Jurkat, Clone E6-1 (cell line): ENCODE results near the gene PDE6D.
"Not testable (repeated sequence)": the region's sequence is repeated elsewhere in the genome, so short reads cannot be mapped to it uniquely, and the experiment has no call there.

Experiments used
- DNase-seq: peaks from one replicate; pipeline ENCODE4 v3.0.0-alpha.2; 2011; ENCODE audit warnings: low read depth, low spot score
- H3K4me3 ChIP-seq: 2 replicates; pipeline ENCODE4 v1.5.1; 2011; ENCODE audit warnings: mild to moderate bottlenecking, low read length, control low read depth, moderate library complexity

The PDE6D gene

DNA sequence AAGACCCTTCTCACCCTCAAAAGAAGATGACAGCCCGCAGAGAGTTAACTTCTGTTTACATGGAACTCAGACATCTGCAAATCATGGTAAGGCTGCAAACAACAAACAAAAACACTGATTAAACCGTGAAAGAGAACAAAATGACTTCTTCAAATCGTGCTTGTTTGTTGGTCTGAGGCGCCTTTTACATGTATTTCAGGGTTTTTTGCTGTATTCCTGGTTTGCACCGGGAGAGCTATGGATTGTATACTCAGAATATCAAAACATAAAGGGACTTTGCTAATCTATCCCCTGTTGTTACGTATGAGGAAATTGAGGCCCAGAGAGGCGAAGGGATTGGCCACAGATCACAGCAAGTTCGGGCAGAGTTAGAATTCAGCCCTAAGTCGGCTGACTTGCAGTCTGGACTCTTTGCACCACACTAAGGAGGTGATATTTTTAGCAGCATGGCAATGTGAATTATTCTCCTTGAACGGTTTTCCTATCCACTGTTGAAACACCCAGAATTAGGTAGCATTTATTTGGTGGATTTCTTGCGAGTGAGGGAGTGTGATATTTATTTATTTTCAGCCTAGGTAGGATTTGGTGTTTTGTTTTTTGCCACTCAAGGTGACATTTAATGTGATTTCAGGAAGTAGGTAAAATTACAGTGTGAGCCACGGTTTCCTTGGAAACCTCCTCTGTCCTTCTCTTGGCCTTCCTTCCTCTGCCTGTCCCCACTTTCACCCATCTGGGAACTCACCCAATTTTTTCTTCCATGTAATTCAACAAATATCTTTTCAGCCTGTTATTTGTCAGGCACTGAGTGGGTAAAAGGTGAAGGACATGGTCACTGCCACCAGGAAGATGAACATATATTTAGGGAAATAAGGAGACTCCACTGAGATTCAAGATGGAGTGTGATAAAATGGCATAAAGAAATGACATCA lies 980 bp upstream of the PDE6D start:
- DNase-seq: peak; percentile 46
- H3K4me3 ChIP-seq: peak overlapping the region; percentile 79

DNA sequence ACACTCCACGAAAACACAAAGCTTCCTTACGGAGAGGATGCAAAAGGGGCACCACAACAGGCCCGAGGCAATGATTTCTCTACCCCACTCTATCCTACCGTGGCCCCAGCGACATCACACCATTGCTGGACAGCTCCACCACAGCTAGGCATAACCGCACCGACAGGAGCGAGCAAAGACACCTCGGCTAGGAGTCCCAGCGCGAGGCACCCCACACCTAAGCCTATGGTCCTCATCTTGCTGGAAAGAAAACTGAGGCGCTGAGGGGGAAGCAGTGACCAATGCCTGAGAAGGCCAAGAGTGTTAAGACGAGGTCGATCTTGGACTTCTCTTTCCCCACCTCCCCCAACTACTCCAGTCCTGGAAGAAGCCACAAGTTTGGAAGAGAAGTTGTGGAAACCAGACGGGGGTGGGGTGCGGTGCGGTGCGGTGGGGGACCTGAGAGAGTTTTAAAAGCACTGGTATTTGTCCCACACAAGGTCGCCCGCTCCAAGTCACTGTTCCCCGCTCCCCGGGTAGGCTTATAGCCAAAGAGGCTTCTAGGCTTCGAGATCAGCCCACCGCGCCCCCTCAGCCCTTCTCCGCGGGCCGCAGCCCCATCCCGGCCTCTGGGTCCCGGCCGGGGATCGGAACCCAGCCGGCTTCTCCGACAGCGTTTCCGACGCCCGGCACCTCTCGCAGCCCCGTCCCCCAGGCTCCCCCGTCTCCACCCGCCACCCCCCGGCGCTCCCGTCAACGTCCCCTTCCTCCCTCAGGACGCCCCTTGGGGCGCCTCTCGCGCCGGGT lies 766 bp downstream of the PDE6D start:
- no peak for DNase-seq
- H3K4me3 ChIP-seq: peak overlapping the region; percentile 79

DNA sequence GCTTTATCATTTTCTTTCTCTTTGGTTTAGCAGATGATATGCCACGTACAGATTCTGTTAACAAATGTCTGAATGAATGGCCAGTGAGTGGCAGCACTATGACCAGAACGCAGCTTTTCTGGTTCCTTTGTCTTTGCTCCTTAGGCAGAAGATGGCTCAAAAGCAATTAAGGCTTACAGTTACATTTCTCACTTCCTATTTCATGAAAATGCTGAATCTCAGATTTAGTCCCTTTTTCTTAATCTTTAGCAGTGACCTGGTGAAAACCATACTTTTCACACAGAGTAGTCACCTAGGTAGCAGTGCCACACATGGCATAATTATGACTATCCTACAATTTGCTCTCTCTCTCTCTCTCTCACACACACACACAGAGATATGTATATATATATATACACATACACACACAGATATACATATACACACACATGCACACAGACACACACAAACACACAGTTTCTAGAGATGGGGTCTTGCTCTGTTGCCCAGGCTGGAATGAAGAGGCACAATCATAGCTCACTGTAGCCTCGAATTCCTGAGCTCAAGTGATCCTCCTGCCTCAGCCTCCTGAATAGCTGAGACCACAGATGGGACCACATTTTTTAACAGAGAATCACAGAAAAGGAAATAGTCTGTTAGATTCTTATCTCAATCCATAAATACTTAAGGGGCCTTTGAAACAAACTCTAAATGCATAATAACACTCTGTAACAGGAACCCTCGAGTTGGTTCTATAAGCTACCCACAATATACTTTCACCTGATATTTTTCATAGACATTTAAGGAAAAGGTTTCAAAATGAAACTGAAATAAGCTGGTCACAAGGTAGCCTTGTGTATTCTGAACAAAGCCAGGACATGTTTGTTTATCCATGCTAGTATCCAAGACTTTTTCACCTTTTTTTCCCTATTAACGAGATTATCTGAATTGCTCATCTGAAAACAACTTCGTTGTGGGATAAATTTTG lies 11.6 kb downstream of the PDE6D start:
- no peak overlapping the region for H3K4me3 ChIP-seq
- DNase-seq: no peak

DNA sequence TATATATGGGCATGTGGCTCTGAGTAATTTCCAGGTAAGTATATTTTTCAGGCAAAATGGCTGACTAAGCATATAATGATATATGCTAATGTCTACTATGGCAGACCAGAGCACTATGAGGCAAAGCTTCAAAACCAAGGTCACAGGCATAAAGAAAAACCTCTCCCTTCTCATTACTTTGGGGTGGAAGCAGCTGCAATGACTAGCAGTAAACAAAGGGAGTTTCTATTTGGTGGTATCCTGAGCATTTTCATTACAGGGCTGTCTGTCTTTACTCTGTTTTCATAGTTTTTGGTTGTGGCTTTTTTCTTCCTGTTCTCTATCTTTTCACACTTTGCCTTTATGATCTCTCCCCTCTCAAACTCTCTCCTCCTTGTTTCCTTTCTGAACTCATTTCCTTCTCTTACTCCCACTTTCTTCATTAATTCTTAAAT lies 15.6 kb downstream of the PDE6D start:
- no peak overlapping the region for H3K4me3 ChIP-seq
- peak; percentile 67 for DNase-seq

DNA sequence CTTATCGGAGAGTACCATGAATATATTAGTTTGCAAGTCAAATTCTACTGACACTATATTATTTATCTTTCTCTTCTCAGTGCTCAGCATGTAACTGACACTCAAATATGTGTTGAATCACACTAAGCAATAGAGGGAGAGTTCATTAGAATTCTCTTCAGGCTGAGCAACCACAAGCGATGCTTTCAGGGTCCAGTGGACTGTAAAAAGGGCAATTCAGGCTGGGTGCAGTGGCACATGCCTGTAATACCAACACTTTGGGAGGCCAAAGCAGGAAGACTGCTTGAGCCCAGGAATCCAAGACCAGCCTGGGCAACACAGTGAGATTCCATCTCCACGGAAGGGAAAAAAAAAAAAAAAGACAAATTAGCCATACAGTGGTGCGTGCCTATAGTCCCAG lies 16.3 kb downstream of the PDE6D start:
- no peak for DNase-seq
- no peak overlapping the region for H3K4me3 ChIP-seq

- DNase-seq: no peak
- no peak overlapping the region for H3K4me3 ChIP-seq
Observed at GRCh38 chr2:231764124-231764523, 17.0 kb downstream of the PDE6D start.

GRCh38 chr2:231761735-231762134 lies 19.3 kb downstream of the PDE6D start:
- no peak overlapping the region for H3K4me3 ChIP-seq
- DNase-seq: no peak

DNA sequence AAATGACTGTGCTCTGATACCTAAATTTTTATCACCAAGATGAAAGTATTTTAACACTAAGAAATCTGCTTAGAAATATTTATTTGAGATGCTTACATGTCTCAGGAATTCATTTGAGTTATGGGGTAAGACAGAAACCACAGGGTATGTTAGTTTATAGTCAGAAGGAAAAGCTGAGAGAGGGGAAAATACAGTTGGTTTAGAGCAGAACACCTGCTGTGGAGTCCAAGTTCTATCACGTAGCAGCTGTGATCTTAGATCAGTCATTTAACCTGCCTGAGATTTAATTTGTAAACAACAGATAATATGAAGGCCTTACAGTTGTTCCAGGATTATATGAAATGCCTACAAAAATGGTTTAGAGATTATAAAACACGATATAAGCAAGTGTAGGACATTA lies 29.0 kb downstream of the PDE6D start:
- no peak overlapping the region for H3K4me3 ChIP-seq
- DNase-seq: peak; percentile 72

GRCh38 chr2:231751042-231751815 lies 29.9 kb downstream of the PDE6D start:
- no peak for DNase-seq
- no peak overlapping the region for H3K4me3 ChIP-seq

- DNase-seq: peak; percentile 80
- H3K4me3 ChIP-seq: peak overlapping the region; percentile 38
Observed at GRCh38 chr2:231749016-231749415, 32.1 kb downstream of the PDE6D start.

DNA sequence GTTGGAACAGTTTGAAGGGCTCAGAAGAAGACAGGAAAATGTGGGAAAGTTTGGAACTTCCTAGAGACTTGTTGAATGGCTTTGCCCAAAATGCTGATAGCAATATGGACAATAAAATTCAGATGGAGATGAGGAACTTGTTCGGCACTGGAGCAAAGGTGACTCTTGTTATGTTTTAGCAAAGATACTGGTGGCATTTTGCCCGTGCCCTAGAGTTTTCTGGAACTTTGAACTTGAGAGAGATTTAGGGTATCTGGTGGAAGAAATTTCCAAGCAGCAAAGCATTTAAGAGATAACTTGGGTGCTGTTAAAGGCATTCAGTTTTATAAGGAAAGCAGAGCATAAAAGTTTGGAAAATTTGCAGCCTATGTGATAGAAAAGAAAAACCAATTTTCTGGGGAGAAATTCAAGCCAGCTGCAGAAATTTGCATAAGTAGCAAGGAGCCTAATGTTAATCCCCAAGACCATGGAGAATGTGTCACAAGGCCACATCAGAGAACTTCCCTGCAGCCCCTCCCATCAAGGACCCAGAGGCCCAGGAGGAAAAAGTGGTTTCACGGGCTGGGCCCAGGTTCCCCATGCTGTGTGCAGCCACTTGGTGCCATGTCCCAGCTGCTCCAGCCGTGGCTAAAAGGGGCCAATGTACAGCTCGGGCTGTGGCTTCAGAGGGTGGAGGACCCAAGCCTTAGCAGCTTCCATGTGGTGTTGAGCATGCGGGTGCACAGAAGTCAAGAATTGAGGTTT lies 32.8 kb downstream of the PDE6D start:
- not testable (repeated sequence) for H3K4me3 ChIP-seq
- DNase-seq: peak; percentile 46

- DNase-seq: no peak
- H3K4me3 ChIP-seq: no peak overlapping the region
Observed at GRCh38 chr2:231745303-231746038, 35.6 kb downstream of the PDE6D start.

DNA sequence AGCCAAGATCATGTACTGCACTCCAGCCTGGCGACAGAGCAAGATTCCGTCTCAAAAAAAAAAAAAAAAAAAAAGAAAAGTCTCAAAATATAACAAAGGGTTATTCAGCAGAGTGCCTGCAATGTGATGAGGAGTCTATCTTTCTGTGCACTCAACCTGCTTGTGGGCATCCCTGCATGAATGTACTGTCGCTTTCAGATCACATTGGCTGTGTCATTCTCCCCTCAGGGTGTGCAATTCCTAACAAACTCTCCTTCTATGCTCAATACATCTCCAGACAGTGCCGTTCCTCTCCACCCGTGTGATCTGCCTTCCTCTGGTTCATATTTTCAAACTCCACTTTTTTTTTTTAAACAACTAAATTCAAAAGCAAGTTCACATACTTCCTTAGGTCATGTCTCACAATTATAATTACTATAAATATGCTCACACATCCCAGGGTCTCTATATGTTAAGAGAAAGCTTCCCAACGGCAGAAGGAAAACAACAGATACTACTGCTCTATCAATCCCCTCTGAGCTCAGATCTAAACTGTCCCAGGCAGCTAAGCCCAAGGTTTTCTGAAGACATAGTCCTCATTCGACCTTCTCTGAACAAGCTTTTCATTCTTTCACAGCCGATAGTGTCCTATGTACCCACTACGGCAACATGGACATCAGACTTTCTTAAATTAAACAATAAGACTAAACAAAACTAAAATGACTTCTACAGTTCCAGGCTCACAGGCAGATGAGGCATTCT lies 37.5 kb downstream of the PDE6D start:
- no peak for DNase-seq
- H3K4me3 ChIP-seq: no peak overlapping the region

- no peak overlapping the region for H3K4me3 ChIP-seq
Observed at GRCh38 chr2:231737761-231738160, 43.3 kb downstream of the PDE6D start.

GRCh38 chr2:231732604-231733003 lies 48.5 kb downstream of the PDE6D start:
- DNase-seq: no peak

More at GRCh38 chr2:231737761-231738160, 43.3 kb downstream of the PDE6D start:
- DNase-seq: no peak

DNA sequence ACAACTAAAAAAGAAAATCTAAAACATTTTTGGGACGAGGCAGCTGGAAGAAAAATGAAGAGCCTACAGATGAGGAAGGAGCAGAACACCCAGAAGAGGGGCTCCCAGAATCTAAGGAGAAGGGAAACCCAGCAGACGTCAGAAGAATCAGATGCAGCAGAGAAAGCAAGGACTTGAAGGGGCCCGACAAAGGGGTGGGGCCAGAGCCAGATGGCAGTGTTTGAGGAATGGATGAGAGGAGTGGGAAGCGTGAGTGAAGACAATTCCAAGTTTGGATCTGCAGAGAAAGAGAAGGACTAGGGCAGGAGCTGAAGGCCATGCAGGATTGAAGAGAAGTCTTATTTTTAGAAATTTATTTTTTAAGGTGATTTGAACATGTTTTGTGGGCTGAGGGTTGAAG lies 53.5 kb downstream of the PDE6D start:
- no peak for DNase-seq
- H3K4me3 ChIP-seq: no peak overlapping the region

More at GRCh38 chr2:231732604-231733003, 48.5 kb downstream of the PDE6D start:
- H3K4me3 ChIP-seq: no peak overlapping the region
